Left lobe of liver (tissue), 2 donors: ENCODE data around the gene NPLOC4. TPM values are rescaled to one million over a fixed set of nuclear protein-coding genes. Genes with fewer than 3 reads are reported as not detected.
"Not testable (repeated sequence)": the region's sequence is repeated elsewhere in the genome, so short reads cannot be mapped to it uniquely, and the experiment has no call there.

ENCODE experiments used
- ATAC-seq: fragments of 200-7000 bp; cut with Tn5 transposase; one replicate; pipeline ENCODE4 v1.9.1; 2020; ENCODE audit warnings: mild to moderate bottlenecking, moderate library complexity
- DNase-seq: peaks from one replicate; pipeline ENCODE4 v3.0.0-alpha.2; 2020; ENCODE audit warnings: low spot score
- total RNA-seq: library from RNA; stranded (reverse); gene quantifications from one replicate; pipeline ENCODE4 v1.2.1, GENCODE V29; 2021
- donor health status: DM: no; HTN: no; CAD: no; lungs with moderate emphysema.
- donor health status: DM: no; HTN: yes; CAD: no.

NPLOC4 gene
- total RNA-seq, 1 donor from 2014 or later = 49.5 TPM

GRCh38 chr17:81537856-81538555 is 98.9 kb downstream of the NPLOC4 start:
- DNase-seq (no peak), ATAC-seq (no peak)

- ATAC-seq = peak; percentile 59
- no peak for DNase-seq
These were observed 99.5 kb downstream of the NPLOC4 start for GRCh38 chr17:81537343-81537855.

GRCh38 chr17:81536299-81537290 is 100.3 kb downstream of the NPLOC4 start:
- peak; percentile 20 for ATAC-seq
- no peak for DNase-seq

GRCh38 chr17:81535480-81536298 is 101.2 kb downstream of the NPLOC4 start:
- ATAC-seq = no peak
- no peak for DNase-seq

GRCh38 chr17:81535007-81535328 is 101.9 kb downstream of the NPLOC4 start:
- ATAC-seq (no peak), DNase-seq (no peak)

GRCh38 chr17:81534157-81535006 is 102.5 kb downstream of the NPLOC4 start:
- DNase-seq = no peak

GRCh38 chr17:81533339-81534141 is 103.4 kb downstream of the NPLOC4 start:
- no peak for DNase-seq
- ATAC-seq = no peak

More at GRCh38 chr17:81534157-81535006, 102.5 kb downstream of the NPLOC4 start:
- no peak for ATAC-seq

- ATAC-seq (no peak), DNase-seq (no peak)
These were observed 104.2 kb downstream of the NPLOC4 start for GRCh38 chr17:81532490-81533287.

GRCh38 chr17:81531998-81532404 is 104.9 kb downstream of the NPLOC4 start:
- ATAC-seq = not testable (repeated sequence)

GRCh38 chr17:81531013-81531412 is 105.9 kb downstream of the NPLOC4 start:
- ATAC-seq, DNase-seq: not testable (repeated sequence)

More at GRCh38 chr17:81531998-81532404, 104.9 kb downstream of the NPLOC4 start:
- not testable (repeated sequence) for DNase-seq

- DNase-seq (no peak), ATAC-seq (no peak)
These were observed 107.5 kb downstream of the NPLOC4 start for GRCh38 chr17:81529437-81529803.

- ATAC-seq = no peak
- no peak for DNase-seq
These were observed 108.1 kb downstream of the NPLOC4 start for GRCh38 chr17:81528651-81529436.

GRCh38 chr17:81528384-81528650 is 108.6 kb downstream of the NPLOC4 start:
- no peak for ATAC-seq
- no peak for DNase-seq

GRCh38 chr17:81527591-81528383 is 109.1 kb downstream of the NPLOC4 start, which contains the start of gene FSCN2:
TSS of gene FSCN2 (plus strand) at chr17:81528377. CDS start at chr17:81528532, 155 bp downstream.
- peak; percentile 29 for ATAC-seq
- no peak for DNase-seq

- DNase-seq = no peak
- no peak for ATAC-seq
These were observed 110.0 kb downstream of the NPLOC4 start for GRCh38 chr17:81526662-81527571.

- DNase-seq (no peak), ATAC-seq (no peak)
These were observed 112.1 kb downstream of the NPLOC4 start for GRCh38 chr17:81524865-81525159.
